Measurements from ENCODE around the gene FMN1.
"Not testable (repeated sequence)": the region's sequence is repeated elsewhere in the genome, so short reads cannot be mapped to it uniquely, and the experiment has no call there.

- TF ChIP-seq POLR2AphosphoS5 (IDR thresholded peaks at IDR 0.05; ENCODE audit: borderline replicate concordance, low read depth, low read length); EZH2 (IDR thresholded peaks at IDR 0.05); FOXP2 (optimal IDR thresholded peaks at IDR 0.05; ENCODE audit: control extremely low read depth, extremely low read length, insufficient read depth): not testable (repeated sequence)
These were observed 347.8 kb downstream of the FMN1 start for GRCh38 chr15:32846671-32847070.

All from SK-N-MC (cell line).